H9 (cell line): Measurements from ENCODE around the gene ARHGAP4. TPM values are rescaled to one million over a fixed set of nuclear protein-coding genes. Genes with fewer than 3 reads are reported as not detected.

Experiments
- DNase-seq: peaks from one replicate; pipeline ENCODE4 v3.0.0-alpha.2; 2017
- H2AFZ ChIP-seq: one replicate; pipeline ENCODE4 v1.6.1; 2013; ENCODE audit warnings: mild to moderate bottlenecking, low read length, control low read depth, moderate library complexity
- H2AK5ac ChIP-seq: 2 replicates; pipeline ENCODE4 v1.6.1; 2013; ENCODE audit warnings: low read length, control low read depth, mixed read lengths; ENCODE audit not compliant: insufficient read length
- H2BK120ac ChIP-seq: one replicate; pipeline ENCODE4 v1.6.1; 2013; ENCODE audit warnings: low read depth, mild to moderate bottlenecking, low read length, control low read depth, inconsistent platforms; ENCODE audit not compliant: poor library complexity, severe bottlenecking
- H2BK12ac ChIP-seq: 2 replicates; pipeline ENCODE4 v1.6.1; 2013; ENCODE audit warnings: low read length, control low read depth, mixed read lengths, low read depth; ENCODE audit not compliant: insufficient read length
- H2BK15ac ChIP-seq: 2 replicates; pipeline ENCODE4 v1.6.1; 2013; ENCODE audit warnings: low read depth, low read length, control low read depth
- H2BK20ac ChIP-seq: one replicate; pipeline ENCODE4 v1.6.1; 2013; ENCODE audit warnings: low read depth, mild to moderate bottlenecking, low read length, control low read depth, inconsistent platforms; ENCODE audit not compliant: poor library complexity, severe bottlenecking
- H2BK5ac ChIP-seq: 2 replicates; pipeline ENCODE4 v1.6.1; 2013; ENCODE audit warnings: low read length, control low read depth, mixed read lengths; ENCODE audit not compliant: insufficient read length
- H3K14ac ChIP-seq: 2 replicates; pipeline ENCODE4 v1.6.1; 2013; ENCODE audit warnings: low read length, control low read depth; ENCODE audit not compliant: insufficient read depth
- H3K18ac ChIP-seq: 2 replicates; pipeline ENCODE4 v1.6.1; 2013; ENCODE audit warnings: low read depth, mild to moderate bottlenecking, mixed read lengths, low read length, control low read depth; ENCODE audit not compliant: insufficient read length
- H3K23ac ChIP-seq: 2 replicates; pipeline ENCODE4 v1.6.1; 2013; ENCODE audit warnings: low read length, control low read depth, mixed read lengths, low read depth; ENCODE audit not compliant: insufficient read length
- H3K23me2 ChIP-seq: 2 replicates; pipeline ENCODE4 v1.6.1; 2013; ENCODE audit warnings: low read depth, mild to moderate bottlenecking, mixed read lengths, low read length, control low read depth; ENCODE audit not compliant: insufficient read length, poor library complexity, severe bottlenecking
- H3K27ac ChIP-seq: 2 replicates; pipeline ENCODE4 v1.5.1; 2013; ENCODE audit warnings: low read length, control low read depth, mixed read lengths, low read depth; ENCODE audit not compliant: insufficient read length
- H3K27me3 ChIP-seq: 2 replicates; pipeline ENCODE4 v1.6.1; 2013; ENCODE audit warnings: low read length, control low read depth, inconsistent platforms; ENCODE audit not compliant: insufficient read depth
- H3K4ac ChIP-seq: 2 replicates; pipeline ENCODE4 v1.6.1; 2013; ENCODE audit warnings: low read depth, mild to moderate bottlenecking, control low read depth, inconsistent platforms, low read length, moderate library complexity
- H3K4me1 ChIP-seq: 2 replicates; pipeline ENCODE4 v1.6.1; 2013; ENCODE audit warnings: low read length, control low read depth, inconsistent platforms; ENCODE audit not compliant: insufficient read depth
- H3K4me2 ChIP-seq: 2 replicates; pipeline ENCODE4 v1.6.1; 2013; ENCODE audit warnings: low read length, control low read depth, mixed read lengths; ENCODE audit not compliant: insufficient read length, insufficient read depth
- H3K56ac ChIP-seq: 2 replicates; pipeline ENCODE4 v1.6.1; 2013; ENCODE audit warnings: low read depth, mild to moderate bottlenecking, mixed read lengths, low read length, control low read depth; ENCODE audit not compliant: insufficient read length
- H3K79me1 ChIP-seq: 2 replicates; pipeline ENCODE4 v1.6.1; 2013; ENCODE audit warnings: low read depth, mild to moderate bottlenecking, moderate library complexity, low read length, control low read depth, inconsistent platforms; ENCODE audit not compliant: insufficient read depth, poor library complexity, severe bottlenecking
- H3K79me2 ChIP-seq: 2 replicates; pipeline ENCODE4 v1.6.1; 2013; ENCODE audit warnings: low read length, control low read depth, inconsistent platforms; ENCODE audit not compliant: insufficient read depth
- H3K9ac ChIP-seq: 2 replicates; pipeline ENCODE4 v1.6.1; 2013; ENCODE audit warnings: low read length, control low read depth, mixed read lengths; ENCODE audit not compliant: insufficient read length; ENCODE audit errors: extremely low read depth
- H3K9me3 ChIP-seq: one replicate; pipeline ENCODE4 v1.6.1; 2013; ENCODE audit warnings: low read depth, low read length, inconsistent platforms; ENCODE audit not compliant: control insufficient read depth
- H3T11ph ChIP-seq: one replicate; pipeline ENCODE4 v1.6.1; 2013; ENCODE audit warnings: mild to moderate bottlenecking, low read length, control low read depth, inconsistent platforms
- H4K20me1 ChIP-seq: one replicate; pipeline ENCODE4 v1.6.1; 2013; ENCODE audit not compliant: control insufficient read depth, insufficient read length, insufficient read depth
- H4K5ac ChIP-seq: 2 replicates; pipeline ENCODE4 v1.6.1; 2013; ENCODE audit warnings: low read depth, mild to moderate bottlenecking, mixed read lengths, low read length, control low read depth; ENCODE audit not compliant: insufficient read length
- H4K8ac ChIP-seq: replicated peaks from 2 replicates; pipeline ENCODE4 v1.6.1; 2013; ENCODE audit warnings: low read length, control low read depth, mixed read lengths, low read depth; ENCODE audit not compliant: insufficient read length
- H4K91ac ChIP-seq: 2 replicates; pipeline ENCODE4 v1.6.1; 2013; ENCODE audit warnings: low read depth, mild to moderate bottlenecking, moderate library complexity, mixed read lengths, low read length, control low read depth; ENCODE audit not compliant: insufficient read length
- H3K27ac Mint-ChIP-seq, 3 experiments: 2 replicates in 2 of 3; 3 replicates in 1 of 3; pipeline ENCODE4 v1.8.0; 2020 to 2021; ENCODE audit warnings: mixed read lengths in 3 of 3, mild to moderate bottlenecking in 1 of 3, moderate library complexity in 1 of 3
- H3K27me3 Mint-ChIP-seq: 2 replicates; pipeline ENCODE4 v1.8.0; 2021; ENCODE audit warnings: low read depth, mild to moderate bottlenecking, moderate library complexity, mixed read lengths
- H3K36me3 Mint-ChIP-seq, 3 experiments: 2 replicates in 2 of 3; 3 replicates in 1 of 3; pipeline ENCODE4 v1.8.0; 2020 to 2021; ENCODE audit warnings: low read depth in 3 of 3, mixed read lengths in 3 of 3; ENCODE audit not compliant: insufficient read depth in 1 of 3
- H3K4me1 Mint-ChIP-seq, 2 experiments: 2 replicates each; pipeline ENCODE4 v1.8.0; 2020; ENCODE audit warnings: mixed read lengths in 2 of 2
- H3K4me3 Mint-ChIP-seq, 2 experiments: 2 replicates in 1 of 2; 3 replicates in 1 of 2; pipeline ENCODE4 v1.8.0; 2020 to 2021; ENCODE audit warnings: mild to moderate bottlenecking in 2 of 2, mixed read lengths in 2 of 2, moderate library complexity in 1 of 2
- H3K9me3 Mint-ChIP-seq, 2 experiments: 2 replicates in 1 of 2; 3 replicates in 1 of 2; pipeline ENCODE4 v1.8.0; 2020; ENCODE audit warnings: mild to moderate bottlenecking in 2 of 2, mixed read lengths in 2 of 2, moderate library complexity in 1 of 2
- CTCF ChIP-seq: fragments of 200-600 bp; sonication (generic); conservative IDR thresholded peaks from 3 replicates; pipeline ENCODE4 v1.8.0; 2021; ENCODE audit warnings: antibody characterized with exemption, mild to moderate bottlenecking
- WGBS: extraction: QIAGEN DNeasy Blood & Tissue Kit; methylation state at CpG from one replicate; pipeline ENCODE4 v1.1.7; 2013; ENCODE audit warnings: missing lambda C conversion rate, low lambda C conversion rate, mixed read lengths; ENCODE audit not compliant: insufficient read length; ENCODE audit errors: extremely low coverage; 5-methylcytosine and 5-hydroxymethylcytosine counted together
- total RNA-seq: library from RNA; stranded (reverse); gene quantifications from 2 replicates; pipeline ENCODE4 v1.2.1, GENCODE V29; 2021

The ARHGAP4 gene
- total RNA-seq, 1 experiment from 2014 or later, result 37.8 TPM

GRCh38 chrX:153902385-153902784 lies 23.7 kb downstream of the ARHGAP4 start:
- Histone ChIP-seq H2AK5ac (no peak overlapping the region), H3K56ac (no peak overlapping the region), H2AFZ (no peak overlapping the region), H3K18ac (no peak overlapping the region), H3K27ac (no peak overlapping the region), H2BK120ac (no peak overlapping the region), H2BK5ac (no peak overlapping the region), H4K5ac (no peak overlapping the region), H3K23ac (no peak overlapping the region), H3T11ph (no peak overlapping the region), H3K23me2 (no peaks in the 10 kb centered on the region), H3K27me3 (no peaks in the 10 kb centered on the region), H3K9me3 (peaks cover 10% of the 10 kb centered on the region), H3K79me2 (no peaks in the 10 kb centered on the region), H3K9ac (no peak overlapping the region), H3K79me1 (no peaks in the 10 kb centered on the region), H3K4me2 (no peak overlapping the region), H2BK20ac (no peak overlapping the region), H2BK15ac (no peak overlapping the region), H3K14ac (no peak overlapping the region), H4K20me1 (no peaks in the 10 kb centered on the region), H3K4me1 (no peaks in the 10 kb centered on the region), H2BK12ac (no peak overlapping the region), H3K4ac (no peak overlapping the region), H4K8ac (no peak overlapping the region), H4K91ac (no peak overlapping the region)
- TF ChIP-seq CTCF, result no peak
- peaks cover 67 to 68% of the 10 kb centered on the region in 2 experiments for H3K9me3 Mint-ChIP-seq
- H3K27me3 Mint-ChIP-seq, result peaks cover 4% of the 10 kb centered on the region; the same call in 1 of the 2 replicates
- H3K36me3 Mint-ChIP-seq, result peaks cover 0 to 10% (median 4%) of the 10 kb centered on the region in 3 experiments; a peak in 5 of 7 replicates
- no peak overlapping the region for H3K27ac Mint-ChIP-seq
- no peak overlapping the region for H3K4me3 Mint-ChIP-seq
- no CpG with 5 or more reads among the region's 10 CpGs for WGBS
- peaks cover 5 to 22% of the 10 kb centered on the region in 2 experiments for H3K4me1 Mint-ChIP-seq
- no peak for DNase-seq
